ENCODE measurements around the gene RNF157. TPM values are rescaled to one million over a fixed set of nuclear protein-coding genes. Genes with fewer than 3 reads are reported as not detected.

Gene RNF157
- total and polyA plus RNA-seq, 2 of the 13 experiments (the other 11 are each of a cell fraction or from before 2014, with no cell fraction given) = 0.44 to 1.5 TPM

DNA sequence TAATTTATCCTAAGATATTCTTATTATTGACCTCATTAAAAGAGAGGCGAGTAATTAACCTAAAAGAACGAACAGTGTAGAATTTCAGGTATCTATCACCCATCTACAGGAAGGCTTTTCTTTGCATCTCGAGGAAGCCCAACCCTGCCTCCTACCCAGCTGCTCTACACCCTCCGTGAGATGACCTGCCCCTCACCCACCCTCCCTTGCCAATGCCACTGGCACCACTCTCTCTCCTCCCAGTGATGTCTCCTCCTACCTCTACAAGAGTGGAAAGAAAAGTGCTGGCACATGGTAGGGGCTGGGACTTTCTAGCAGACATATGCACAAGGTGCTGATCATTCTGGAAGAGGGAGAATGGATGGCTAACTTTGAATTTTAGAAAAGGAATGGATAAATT, 76.4 kb downstream of the RNF157 start:
- Histone ChIP-seq H3K9me3 (ENCODE audit: low read length) (no peaks in the 10 kb centered on the region), H3K36me3 (replicated peaks in 1 of 2; ENCODE audit: control insufficient read depth in 1 of 2, insufficient read depth in 2 of 2, low read length in 2 of 2) (no peaks in the 10 kb centered on the region), H3K79me2 (ENCODE audit: insufficient read depth, low read length) (no peaks in the 10 kb centered on the region), H3K4me2 (ENCODE audit: low read depth, low read length) (no peak overlapping the region), H3K4me1 (ENCODE audit: insufficient read depth, low read length) (peaks cover 21% of the 10 kb centered on the region), H3K9ac (ENCODE audit: insufficient read depth, low read depth, low read length) (no peak overlapping the region), H2AFZ (ENCODE audit: low read length) (no peak overlapping the region), H3K27me3 (ENCODE audit: control insufficient read depth in 1 of 2, insufficient read depth in 2 of 2, low read length in 2 of 2) (peaks cover 0 to 3% of the 10 kb centered on the region in 2 experiments; a peak in 2 of 5 replicates), H3K27ac (ENCODE audit: extremely low read length, insufficient read depth, low read length) (no peak overlapping the region), H3K4me3 (replicated peaks in 1 of 3; ENCODE audit: insufficient read depth in 1 of 3, low read depth in 2 of 3, low read length in 3 of 3) (no peak overlapping the region), H4K20me1 (ENCODE audit: insufficient read depth, low read length) (no peaks in the 10 kb centered on the region)
- ATAC-seq = no peak
- in situ Hi-C loops (cut with HindIII; ENCODE audit: extremely low pct_ligation_motif_present, low pct_unique_long_range_greater_than_20kb) (no loop called here), intact Hi-C loops (cut with micrococcal nuclease; ENCODE audit: unreplicated experiment) (no loop called here)
- BruUV-seq (replicated peaks) = no TSS peak
- 63% methylated on average over 4 of the region's 4 CpGs for WGBS (ENCODE audit: low lambda C conversion rate)
- FAIRE-seq = no peak
- CTCF ChIA-PET (ENCODE audit: low intra/inter-chr PET ratio, low total read pairs) = no interaction called here
- POLR2A ChIA-PET = no interaction called here
- DNase-seq (ENCODE audit: low spot score) = no peak
- TF ChIP-seq REL (CRISPR knock-in tag; conservative IDR thresholded peaks at IDR 0.05) = no peak
- no peak for TF ChIP-seq MIER3 (CRISPR knock-in tag; IDR thresholded peaks at IDR 0.05; ENCODE audit: borderline replicate concordance)
- no peak for TF ChIP-seq HDAC2 (CRISPR knock-in tag; IDR thresholded peaks at IDR 0.05)
- TF ChIP-seq AKNA (CRISPR knock-in tag; IDR thresholded peaks at IDR 0.05; ENCODE audit: borderline replicate concordance) = no peak
- TF ChIP-seq PCBP2 (optimal IDR thresholded peaks at IDR 0.05; ENCODE audit: low read depth, low read length, poor library complexity, severe bottlenecking) = no peak
- TF ChIP-seq RORA (CRISPR knock-in tag; IDR thresholded peaks at IDR 0.05) = no peak
- no peak for TF ChIP-seq RFXAP (CRISPR knock-in tag; IDR thresholded peaks at IDR 0.05; ENCODE audit: borderline replicate concordance)
- TF ChIP-seq, protein P1, sequence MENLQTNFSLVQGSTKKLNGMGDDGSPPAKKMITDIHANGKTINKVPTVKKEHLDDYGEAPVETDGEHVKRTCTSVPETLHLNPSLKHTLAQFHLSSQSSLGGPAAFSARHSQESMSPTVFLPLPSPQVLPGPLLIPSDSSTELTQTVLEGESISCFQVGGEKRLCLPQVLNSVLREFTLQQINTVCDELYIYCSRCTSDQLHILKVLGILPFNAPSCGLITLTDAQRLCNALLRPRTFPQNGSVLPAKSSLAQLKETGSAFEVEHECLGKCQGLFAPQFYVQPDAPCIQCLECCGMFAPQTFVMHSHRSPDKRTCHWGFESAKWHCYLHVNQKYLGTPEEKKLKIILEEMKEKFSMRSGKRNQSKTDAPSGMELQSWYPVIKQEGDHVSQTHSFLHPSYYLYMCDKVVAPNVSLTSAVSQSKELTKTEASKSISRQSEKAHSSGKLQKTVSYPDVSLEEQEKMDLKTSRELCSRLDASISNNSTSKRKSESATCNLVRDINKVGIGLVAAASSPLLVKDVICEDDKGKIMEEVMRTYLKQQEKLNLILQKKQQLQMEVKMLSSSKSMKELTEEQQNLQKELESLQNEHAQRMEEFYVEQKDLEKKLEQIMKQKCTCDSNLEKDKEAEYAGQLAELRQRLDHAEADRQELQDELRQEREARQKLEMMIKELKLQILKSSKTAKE (CRISPR knock-in tag; IDR thresholded peaks at IDR 0.05; ENCODE audit: borderline replicate concordance) = no peak
- no peak for TF ChIP-seq CC2D1A (CRISPR knock-in tag; IDR thresholded peaks at IDR 0.05)
- TF ChIP-seq KDM2A (CRISPR knock-in tag; IDR thresholded peaks at IDR 0.05; ENCODE audit: borderline replicate concordance, low read depth) = no peak
- no peak for TF ChIP-seq ETV6 (CRISPR knock-in tag; conservative IDR thresholded peaks at IDR 0.05)
- TF ChIP-seq ZNF646 (CRISPR knock-in tag; IDR thresholded peaks at IDR 0.05) = no peak
